ENCODE data around the gene TTLL8. TPM values are rescaled to one million over a fixed set of nuclear protein-coding genes. Genes with fewer than 3 reads are reported as not detected.

TTLL8 gene
- total and polyA plus RNA-seq, 2 of the 8 experiments (the other 6 are each of a cell fraction or from before 2014, with no cell fraction given) = not detected

- TF ChIP-seq CHD7 (IDR thresholded peaks at IDR 0.05; ENCODE audit: insufficient replicate concordance, low read length) (no peak), BCL11A (IDR thresholded peaks at IDR 0.05; ENCODE audit: low read depth in 2 of 2, low read length in 2 of 2) (no peak)
These were observed 47.2 kb downstream of the TTLL8 start (continued) for GRCh38 chr22:50010676-50011446.

All from H1 (cell line).